Brain microvascular endothelial cell (primary cell): ENCODE results near the gene CREB3L2.
A peak's percentile ranks its signal among the peaks of the same experiment; 100 is the strongest.

ENCODE experiments used
- DNase-seq: peaks from one replicate; pipeline ENCODE4 v3.0.0-alpha.2; 2020
- H3K27ac ChIP-seq: fragments of 250-450 bp; sonication (Bioruptor Pico); 2 replicates; pipeline ENCODE4 v1.5.1; 2020; ENCODE audit warnings: mild to moderate bottlenecking, moderate library complexity
- H3K27me3 ChIP-seq: fragments of 250-450 bp; sonication (Bioruptor Pico); replicated peaks from 2 replicates; pipeline ENCODE4 v1.5.1; 2020; ENCODE audit warnings: mild to moderate bottlenecking
- H3K36me3 ChIP-seq: fragments of 250-450 bp; sonication (Bioruptor Pico); replicated peaks from 2 replicates; pipeline ENCODE4 v1.5.1; 2020; ENCODE audit warnings: mild to moderate bottlenecking
- H3K4me3 ChIP-seq: 2 replicates; pipeline ENCODE4 v1.5.1; 2011; ENCODE audit warnings: low read depth, mild to moderate bottlenecking, control low read depth, low read length, moderate library complexity
- CTCF ChIP-seq: IDR thresholded peaks from 2 replicates; pipeline ENCODE4 v1.5.1; 2011; ENCODE audit warnings: low read depth, mild to moderate bottlenecking, moderate library complexity, low read length, control low read depth, inconsistent platforms; ENCODE audit errors: missing control alignments
- in situ Hi-C: cut with HindIII; loops from 2 replicates; pipeline ENCODE4 v1.10.0; 2017; ENCODE audit warnings: low sequenced_read_pairs, low pct_ligation_motif_present

The CREB3L2 gene

GRCh38 chr7:137950967-137951366, 50.9 kb downstream of the CREB3L2 start:
- in situ Hi-C loops, result no loop called here

GRCh38 chr7:137950263-137950621, 51.6 kb downstream of the CREB3L2 start:
- in situ Hi-C loops, result no loop called here
- no peak for DNase-seq
- Histone ChIP-seq H3K36me3 (peaks cover 20% of the 10 kb centered on the region), H3K4me3 (no peak overlapping the region), H3K27ac (peak overlapping the region; percentile 51), H3K27me3 (no peaks in the 10 kb centered on the region)
- TF ChIP-seq CTCF, result no peak

More at GRCh38 chr7:137950967-137951366, 50.9 kb downstream of the CREB3L2 start:
- Histone ChIP-seq H3K27me3 (no peaks in the 10 kb centered on the region), H3K36me3 (peaks cover 21% of the 10 kb centered on the region), H3K4me3 (no peak overlapping the region), H3K27ac (no peak overlapping the region)
- no peak for TF ChIP-seq CTCF
- no peak for DNase-seq

GRCh38 chr7:137949416-137950262, 52.2 kb downstream of the CREB3L2 start:
- TF ChIP-seq CTCF, result no peak
- Histone ChIP-seq H3K27me3 (no peaks in the 10 kb centered on the region), H3K27ac (peak overlapping the region; percentile 51), H3K4me3 (no peak overlapping the region), H3K36me3 (peaks cover 17% of the 10 kb centered on the region)
- DNase-seq, result no peak
- in situ Hi-C loops, result no loop called here

- Histone ChIP-seq H3K36me3 (peaks cover 17% of the 10 kb centered on the region), H3K27me3 (no peaks in the 10 kb centered on the region), H3K27ac (peak overlapping the region; percentile 51), H3K4me3 (no peak overlapping the region)
- no peak for TF ChIP-seq CTCF
- in situ Hi-C loops, result no loop called here
- DNase-seq, result no peak
Measured at GRCh38 chr7:137948845-137949330, 53.0 kb downstream of the CREB3L2 start.

GRCh38 chr7:137948083-137948844, 53.6 kb downstream of the CREB3L2 start:
- Histone ChIP-seq H3K4me3 (no peak overlapping the region), H3K27me3 (no peaks in the 10 kb centered on the region), H3K27ac (no peak overlapping the region), H3K36me3 (peaks cover 16% of the 10 kb centered on the region)
- DNase-seq, result no peak
- in situ Hi-C loops, result no loop called here
- TF ChIP-seq CTCF, result no peak
